Mesendoderm (in vitro differentiated cells): Measurements from ENCODE around the gene PKN2. TPM values are rescaled to one million over a fixed set of nuclear protein-coding genes. Genes with fewer than 3 reads are reported as not detected.

Experiments
- small RNA-seq: library from polyadenylated mRNA; stranded (forward); fragments of <200 nt; extraction: miRNeasy Mini kit (QIAGEN cat#:217004); gene quantifications from one replicate; pipeline ENCODE3, GENCODE V24; 2013; ENCODE audit not compliant: insufficient read depth

The PKN2 gene

Small RNA genes within 50 kb of the gene (small RNA-seq; reads per million reads assigned to genes)
- not detected for gene RNU6-125P
